HepG2 (cell line): ENCODE measurements around the gene SLC39A3. TPM values are rescaled to one million over a fixed set of nuclear protein-coding genes. Genes with fewer than 3 reads are reported as not detected.

Source experiments
- ATF3 ChIP-seq: sonication (generic); formaldehyde crosslinking; IDR thresholded peaks from 2 replicates; pipeline ENCODE4 v1.4.0; 2020; ENCODE audit warnings: missing genetic modification reagents
- BRCA1 ChIP-seq: sonication (generic); formaldehyde crosslinking; IDR thresholded peaks from 2 replicates; pipeline ENCODE4 v1.4.0; 2020; ENCODE audit warnings: missing genetic modification reagents
- HDAC1 ChIP-seq: sonication (generic); formaldehyde crosslinking; IDR thresholded peaks from 2 replicates; pipeline ENCODE4 v1.5.1; 2020; ENCODE audit warnings: mild to moderate bottlenecking, missing genetic modification reagents
- HOXA5 ChIP-seq: sonication (generic); formaldehyde crosslinking; IDR thresholded peaks from 2 replicates; pipeline ENCODE4 v1.4.0; 2020; ENCODE audit warnings: missing genetic modification reagents
- MAZ ChIP-seq, 2 experiments: sonication (generic) in 1 of 2; formaldehyde crosslinking in 1 of 2; IDR thresholded peaks; 2 replicates each; pipeline versions ENCODE4 v1.5.0 to v1.6.1; 2012 to 2020; ENCODE audit warnings: low read depth in 2 of 2, mild to moderate bottlenecking in 2 of 2, borderline replicate concordance in 1 of 2, improper control_type of control experiment in 1 of 2, low read length in 1 of 2, missing genetic modification reagents in 1 of 2, moderate library complexity in 1 of 2
- MTERF4 ChIP-seq: sonication (generic); formaldehyde crosslinking; IDR thresholded peaks from 2 replicates; pipeline ENCODE4 v1.8.0; 2023; ENCODE audit warnings: mild to moderate bottlenecking, missing genetic modification reagents
- MTF2 ChIP-seq: sonication (generic); formaldehyde crosslinking; IDR thresholded peaks from 2 replicates; pipeline ENCODE4 v1.5.0; 2020; ENCODE audit warnings: missing genetic modification reagents, borderline replicate concordance
- PATZ1 ChIP-seq: sonication (generic); formaldehyde crosslinking; IDR thresholded peaks from 2 replicates; pipeline ENCODE4 v1.4.0; 2020; ENCODE audit warnings: missing genetic modification reagents
- PITX1 ChIP-seq: sonication (generic); formaldehyde crosslinking; IDR thresholded peaks from 2 replicates; pipeline ENCODE4 v1.5.1; 2020; ENCODE audit warnings: mild to moderate bottlenecking, missing genetic modification reagents
- TCF12 ChIP-seq, 2 experiments: fragments of 450-650 bp in 1 of 2; sonication (generic) in 1 of 2; formaldehyde crosslinking in 1 of 2; IDR thresholded peaks; 2 replicates each; pipeline versions ENCODE4 v1.6.1 to v1.8.0; 2017 to 2022; ENCODE audit warnings: antibody characterized with exemption in 1 of 2, mild to moderate bottlenecking in 1 of 2, missing genetic modification reagents in 1 of 2, moderate library complexity in 1 of 2
- TMF1 ChIP-seq: sonication (generic); formaldehyde crosslinking; IDR thresholded peaks from 2 replicates; pipeline ENCODE4 v1.8.1; 2022; ENCODE audit warnings: low read depth, missing genetic modification reagents
- TOPORS ChIP-seq: sonication (generic); formaldehyde crosslinking; IDR thresholded peaks from 2 replicates; pipeline ENCODE4 v1.8.0; 2023; ENCODE audit warnings: mild to moderate bottlenecking, missing genetic modification reagents
- ZFP1 ChIP-seq: IDR thresholded peaks from 2 replicates; pipeline ENCODE4 v1.6.1; 2016
- ZKSCAN5 ChIP-seq: sonication (generic); formaldehyde crosslinking; IDR thresholded peaks from 2 replicates; pipeline ENCODE4 v1.5.1; 2020; ENCODE audit warnings: mild to moderate bottlenecking, missing genetic modification reagents
- ZKSCAN8 ChIP-seq: IDR thresholded peaks from 2 replicates; pipeline ENCODE4 v1.6.1; 2016; ENCODE audit warnings: borderline replicate concordance, missing genetic modification reagents, missing compliant biosample characterization
- ZNF564 ChIP-seq: sonication (generic); formaldehyde crosslinking; IDR thresholded peaks from 2 replicates; pipeline ENCODE4 v1.8.1; 2023; ENCODE audit warnings: mild to moderate bottlenecking, missing genetic modification reagents
- ZNF616 ChIP-seq: sonication (generic); formaldehyde crosslinking; IDR thresholded peaks from 2 replicates; pipeline ENCODE4 v1.5.0; 2020; ENCODE audit warnings: low read depth, mild to moderate bottlenecking, missing genetic modification reagents
- ZSCAN9 ChIP-seq: IDR thresholded peaks from 2 replicates; pipeline ENCODE4 v1.6.1; 2016; ENCODE audit warnings: borderline replicate concordance
- polyA plus RNA-seq, 8 experiments: library from polyadenylated mRNA; depleted of rRNA in 3 of 8; stranded (reverse) in 7 of 8; unstranded in 1 of 8; fragments of >200 nt; fragmentation: Illumina TruSeq in 4 of 8; extraction: Trizol in 4 of 8; gene quantifications; 2 replicates each; pipeline versions ENCODE4 v1.2.1 to v1.2.3, GENCODE V29; 2011 to 2016; ENCODE audit warnings: low read depth in 4 of 8, missing spikeins in 1 of 8, mixed read lengths in 1 of 8; ENCODE audit not compliant: insufficient read depth in 1 of 8
- total RNA-seq, 5 experiments: library from RNA; depleted of rRNA; stranded (reverse); fragments of >200 nt; fragmentation: Illumina TruSeq; extraction: Trizol; gene quantifications; 2 replicates each; pipeline ENCODE4 v1.2.3, GENCODE V29; 2016; ENCODE audit warnings: low read depth in 1 of 5
- TF ChIP-seq, protein P1 (sequence below): sonication (generic); formaldehyde crosslinking; conservative IDR thresholded peaks from 2 replicates; pipeline ENCODE4 v1.4.0; 2020; ENCODE audit warnings: missing genetic modification reagents
- TF ChIP-seq, protein P2 (sequence below): IDR thresholded peaks from 2 replicates; pipeline ENCODE4 v1.4.0; 2020; ENCODE audit warnings: mild to moderate bottlenecking, missing genetic modification reagents

SLC39A3 gene
- total and polyA plus RNA-seq, 2 of the 13 experiments (the other 11 are each of a cell fraction or from before 2014, with no cell fraction given) = 33.6 to 41.6 TPM

- TF ChIP-seq, protein P1, sequence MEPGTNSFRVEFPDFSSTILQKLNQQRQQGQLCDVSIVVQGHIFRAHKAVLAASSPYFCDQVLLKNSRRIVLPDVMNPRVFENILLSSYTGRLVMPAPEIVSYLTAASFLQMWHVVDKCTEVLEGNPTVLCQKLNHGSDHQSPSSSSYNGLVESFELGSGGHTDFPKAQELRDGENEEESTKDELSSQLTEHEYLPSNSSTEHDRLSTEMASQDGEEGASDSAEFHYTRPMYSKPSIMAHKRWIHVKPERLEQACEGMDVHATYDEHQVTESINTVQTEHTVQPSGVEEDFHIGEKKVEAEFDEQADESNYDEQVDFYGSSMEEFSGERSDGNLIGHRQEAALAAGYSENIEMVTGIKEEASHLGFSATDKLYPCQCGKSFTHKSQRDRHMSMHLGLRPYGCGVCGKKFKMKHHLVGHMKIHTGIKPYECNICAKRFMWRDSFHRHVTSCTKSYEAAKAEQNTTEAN (CRISPR knock-in tag) = peak; percentile 47; the same call in 1 of the 2 replicates
- TF ChIP-seq PATZ1 (CRISPR knock-in tag) (no peak), ZSCAN9 (no peak; the same call in 1 of the 2 replicates), ZNF616 (no peak), MTF2 (peak; percentile 39; the same call in 1 of the 2 replicates), ATF3 (peak; percentile 17), BRCA1 (CRISPR knock-in tag) (0 out of 2 replicates have a peak, but pooled peaks have one; percentile 15), ZNF564 (CRISPR knock-in tag) (peak; percentile 61; the same call in 1 of the 2 replicates), ZFP1 (CRISPR knock-in tag) (no peak), ZKSCAN8 (CRISPR knock-in tag) (no peak), TMF1 (CRISPR knock-in tag) (peak; percentile 34; the same call in 1 of the 2 replicates), TCF12 (IDR thresholded peaks at IDR 0.05) (no peak), TCF12 (CRISPR knock-in tag; IDR thresholded peaks at IDR 0.05) (peak; percentile 69; the same call in 1 of the 2 replicates), HDAC1 (peak; percentile 37; the same call in 1 of the 2 replicates), PITX1 (CRISPR knock-in tag) (0 out of 2 replicates have a peak, but pooled peaks have one; percentile 13), TOPORS (peak; percentile 42; the same call in 1 of the 2 replicates), HOXA5 (CRISPR knock-in tag) (peak; percentile 45; the same call in 1 of the 2 replicates), MTERF4 (CRISPR knock-in tag) (peak; percentile 87), MAZ (IDR thresholded peaks at IDR 0.05; ENCODE audit: borderline replicate concordance, low read depth, low read length) (no peak), MAZ (CRISPR knock-in tag; IDR thresholded peaks at IDR 0.05; ENCODE audit: low read depth) (peak; percentile 64), ZKSCAN5 (CRISPR knock-in tag) (no peak)
- TF ChIP-seq, protein P2, sequence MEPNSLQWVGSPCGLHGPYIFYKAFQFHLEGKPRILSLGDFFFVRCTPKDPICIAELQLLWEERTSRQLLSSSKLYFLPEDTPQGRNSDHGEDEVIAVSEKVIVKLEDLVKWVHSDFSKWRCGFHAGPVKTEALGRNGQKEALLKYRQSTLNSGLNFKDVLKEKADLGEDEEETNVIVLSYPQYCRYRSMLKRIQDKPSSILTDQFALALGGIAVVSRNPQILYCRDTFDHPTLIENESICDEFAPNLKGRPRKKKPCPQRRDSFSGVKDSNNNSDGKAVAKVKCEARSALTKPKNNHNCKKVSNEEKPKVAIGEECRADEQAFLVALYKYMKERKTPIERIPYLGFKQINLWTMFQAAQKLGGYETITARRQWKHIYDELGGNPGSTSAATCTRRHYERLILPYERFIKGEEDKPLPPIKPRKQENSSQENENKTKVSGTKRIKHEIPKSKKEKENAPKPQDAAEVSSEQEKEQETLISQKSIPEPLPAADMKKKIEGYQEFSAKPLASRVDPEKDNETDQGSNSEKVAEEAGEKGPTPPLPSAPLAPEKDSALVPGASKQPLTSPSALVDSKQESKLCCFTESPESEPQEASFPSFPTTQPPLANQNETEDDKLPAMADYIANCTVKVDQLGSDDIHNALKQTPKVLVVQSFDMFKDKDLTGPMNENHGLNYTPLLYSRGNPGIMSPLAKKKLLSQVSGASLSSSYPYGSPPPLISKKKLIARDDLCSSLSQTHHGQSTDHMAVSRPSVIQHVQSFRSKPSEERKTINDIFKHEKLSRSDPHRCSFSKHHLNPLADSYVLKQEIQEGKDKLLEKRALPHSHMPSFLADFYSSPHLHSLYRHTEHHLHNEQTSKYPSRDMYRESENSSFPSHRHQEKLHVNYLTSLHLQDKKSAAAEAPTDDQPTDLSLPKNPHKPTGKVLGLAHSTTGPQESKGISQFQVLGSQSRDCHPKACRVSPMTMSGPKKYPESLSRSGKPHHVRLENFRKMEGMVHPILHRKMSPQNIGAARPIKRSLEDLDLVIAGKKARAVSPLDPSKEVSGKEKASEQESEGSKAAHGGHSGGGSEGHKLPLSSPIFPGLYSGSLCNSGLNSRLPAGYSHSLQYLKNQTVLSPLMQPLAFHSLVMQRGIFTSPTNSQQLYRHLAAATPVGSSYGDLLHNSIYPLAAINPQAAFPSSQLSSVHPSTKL (CRISPR knock-in tag) = peak; percentile 36
These were observed 45.6 kb upstream of the SLC39A3 start, which contains the start of gene THOP1 (continued) for GRCh38 chr19:2785244-2785997.
